Mesenchymal stem cell (in vitro differentiated cells and primary cell): ENCODE measurements around the gene PAGE2B. TPM values are rescaled to one million over a fixed set of nuclear protein-coding genes. Genes with fewer than 3 reads are reported as not detected.

Source experiments
- DNase-seq: peaks from one replicate; pipeline ENCODE4 v3.0.0-alpha.2; 2013
- H2AFZ ChIP-seq: one replicate; pipeline ENCODE4 v1.6.1; 2013; ENCODE audit warnings: low read depth, mild to moderate bottlenecking, control low read depth, inconsistent platforms, low read length, moderate library complexity
- H2AK5ac ChIP-seq: 2 replicates; pipeline ENCODE4 v1.6.1; 2013; ENCODE audit warnings: low read length, moderate library complexity, mild to moderate bottlenecking, inconsistent platforms; ENCODE audit not compliant: severe bottlenecking
- H2BK120ac ChIP-seq: one replicate; pipeline ENCODE4 v1.6.1; 2013; ENCODE audit warnings: low read depth, mild to moderate bottlenecking, inconsistent platforms, low read length, moderate library complexity
- H2BK12ac ChIP-seq, 2 experiments: one replicate each; pipeline ENCODE4 v1.6.1; 2013; ENCODE audit warnings: inconsistent platforms in 2 of 2, low read length in 2 of 2, mild to moderate bottlenecking in 2 of 2, moderate library complexity in 2 of 2, control low read depth in 1 of 2
- H2BK15ac ChIP-seq: one replicate; pipeline ENCODE4 v1.6.1; 2013; ENCODE audit warnings: mild to moderate bottlenecking, low read depth, inconsistent platforms; ENCODE audit not compliant: poor library complexity, severe bottlenecking
- H2BK5ac ChIP-seq: 2 replicates; pipeline ENCODE4 v1.6.1; 2013; ENCODE audit warnings: low read depth, mild to moderate bottlenecking, low read length, control low read depth, inconsistent platforms; ENCODE audit not compliant: poor library complexity, severe bottlenecking
- H3K14ac ChIP-seq, 2 experiments: one replicate each; pipeline ENCODE4 v1.6.1; 2013; ENCODE audit warnings: inconsistent platforms in 2 of 2, low read length in 2 of 2, control low read depth in 1 of 2, mild to moderate bottlenecking in 1 of 2, moderate library complexity in 1 of 2
- H3K18ac ChIP-seq, 2 experiments: one replicate each; pipeline ENCODE4 v1.6.1; 2013; ENCODE audit warnings: inconsistent platforms in 2 of 2, low read length in 2 of 2, control low read depth in 1 of 2, low read depth in 1 of 2, mild to moderate bottlenecking in 1 of 2
- H3K23ac ChIP-seq, 2 experiments: one replicate each; pipeline ENCODE4 v1.6.1; 2013; ENCODE audit warnings: inconsistent platforms in 2 of 2, low read length in 2 of 2, mild to moderate bottlenecking in 2 of 2, moderate library complexity in 2 of 2, control low read depth in 1 of 2
- H3K27ac ChIP-seq: 2 replicates; pipeline ENCODE4 v1.5.1; 2013; ENCODE audit warnings: mild to moderate bottlenecking, moderate library complexity, low read length, control low read depth, inconsistent platforms; ENCODE audit not compliant: poor library complexity, severe bottlenecking
- H3K27me3 ChIP-seq, 2 experiments: 2 replicates each; pipeline versions ENCODE4 v1.6.1 to v1.7.0; 2013; ENCODE audit warnings: low read length in 2 of 2, mild to moderate bottlenecking in 2 of 2, moderate library complexity in 2 of 2, control low read depth in 1 of 2, inconsistent platforms in 1 of 2; ENCODE audit not compliant: control insufficient read depth in 1 of 2, insufficient read depth in 1 of 2
- H3K36me3 ChIP-seq, 2 experiments: 2 replicates each; pipeline versions ENCODE4 v1.6.1 to v1.7.0; 2013; ENCODE audit warnings: low read length in 2 of 2, control low read depth in 1 of 2, inconsistent platforms in 1 of 2, low read depth in 1 of 2, mild to moderate bottlenecking in 1 of 2; ENCODE audit not compliant: insufficient read depth in 2 of 2, control insufficient read depth in 1 of 2
- H3K4ac ChIP-seq, 2 experiments: one replicate each; pipeline ENCODE4 v1.6.1; 2013; ENCODE audit warnings: inconsistent platforms in 2 of 2, low read length in 2 of 2, mild to moderate bottlenecking in 2 of 2, moderate library complexity in 2 of 2, control low read depth in 1 of 2, low read depth in 1 of 2
- H3K4me1 ChIP-seq: 2 replicates; pipeline ENCODE4 v1.6.1; 2013; ENCODE audit warnings: low read depth, low read length, control low read depth; ENCODE audit not compliant: control insufficient read depth, insufficient read depth
- H3K4me2 ChIP-seq: 2 replicates; pipeline ENCODE4 v1.6.1; 2013; ENCODE audit warnings: low read length, mild to moderate bottlenecking, inconsistent platforms; ENCODE audit not compliant: poor library complexity, severe bottlenecking
- H3K4me3 ChIP-seq, 2 experiments: 2 replicates each; pipeline versions ENCODE4 v1.5.1 to v1.7.0; 2013; ENCODE audit warnings: low read length in 2 of 2, mild to moderate bottlenecking in 2 of 2, control low read depth in 1 of 2, low read depth in 1 of 2; ENCODE audit not compliant: insufficient read depth in 1 of 2
- H3K79me1 ChIP-seq: replicated peaks from 2 replicates; pipeline ENCODE4 v1.6.1; 2013; ENCODE audit warnings: mild to moderate bottlenecking, control low read depth, low read length, inconsistent platforms; ENCODE audit not compliant: poor library complexity, severe bottlenecking
- H3K9ac ChIP-seq: 2 replicates; pipeline ENCODE4 v1.7.0; 2013; ENCODE audit warnings: mild to moderate bottlenecking, low read length, moderate library complexity
- H3K9me3 ChIP-seq: 2 replicates; pipeline ENCODE4 v1.7.0; 2013; ENCODE audit warnings: mild to moderate bottlenecking, low read length; ENCODE audit not compliant: control insufficient read depth
- H4K8ac ChIP-seq: one replicate; pipeline ENCODE4 v1.6.1; 2013; ENCODE audit warnings: inconsistent platforms, mild to moderate bottlenecking, low read length, moderate library complexity
- H4K91ac ChIP-seq: one replicate; pipeline ENCODE4 v1.6.1; 2013; ENCODE audit warnings: mild to moderate bottlenecking, low read length, inconsistent platforms
- WGBS: methylation state at CpG from one replicate; pipeline ENCODE4 v1.1.7; 2013; ENCODE audit warnings: mixed read lengths; 5-methylcytosine and 5-hydroxymethylcytosine counted together
- polyA plus RNA-seq, 2 experiments: library from polyadenylated mRNA; stranded (reverse); fragments of 200-250 nt; gene quantifications; one replicate each; pipeline ENCODE4 v1.2.3, GENCODE V29; 2013

PAGE2B gene, protein sequence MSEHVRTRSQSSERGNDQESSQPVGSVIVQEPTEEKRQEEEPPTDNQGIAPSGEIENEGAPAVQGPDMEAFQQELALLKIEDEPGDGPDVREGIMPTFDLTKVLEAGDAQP
- not detected for polyA plus RNA-seq (2013, experiment 1 of 2)
- polyA plus RNA-seq (2013, experiment 2 of 2): not detected

- 97% methylated on average over 34 of the region's 36 CpGs for WGBS
- Histone ChIP-seq H3K4ac (no peak within 1 kb of the TSS), H3K9ac (no peak within 1 kb of the TSS), H3K9me3 (no peaks in the 10 kb centered on the region), H3K4me2 (no peak within 1 kb of the TSS), H2BK5ac (no peak within 1 kb of the TSS), H3K23ac (no peak within 1 kb of the TSS), H2AK5ac (no peak within 1 kb of the TSS), H3K27me3 (peaks cover 0 to 7% of the 10 kb centered on the region in 2 experiments), H3K4me1 (no peaks in the 10 kb centered on the region), H2AFZ (no peak within 1 kb of the TSS), H2BK120ac (no peak within 1 kb of the TSS), H4K8ac (no peak within 1 kb of the TSS), H3K18ac (no peak within 1 kb of the TSS), H2BK12ac (no peak within 1 kb of the TSS), H4K91ac (no peak within 1 kb of the TSS), H3K27ac (no peak within 1 kb of the TSS), H3K36me3 (no peaks in the 10 kb centered on the region), H3K4me3 (no peak within 1 kb of the TSS), H3K14ac (no peak within 1 kb of the TSS), H2BK15ac (no peak within 1 kb of the TSS), H3K79me1 (no peaks in the 10 kb centered on the region)
- no peak for DNase-seq
These were observed at the start of gene PAGE2B for GRCh38 chrX:55074851-55075467. PAGE2B (plus strand) TSS chrX:55075030; CDS start chrX:55076042, 1,012 bp downstream.

DNA sequence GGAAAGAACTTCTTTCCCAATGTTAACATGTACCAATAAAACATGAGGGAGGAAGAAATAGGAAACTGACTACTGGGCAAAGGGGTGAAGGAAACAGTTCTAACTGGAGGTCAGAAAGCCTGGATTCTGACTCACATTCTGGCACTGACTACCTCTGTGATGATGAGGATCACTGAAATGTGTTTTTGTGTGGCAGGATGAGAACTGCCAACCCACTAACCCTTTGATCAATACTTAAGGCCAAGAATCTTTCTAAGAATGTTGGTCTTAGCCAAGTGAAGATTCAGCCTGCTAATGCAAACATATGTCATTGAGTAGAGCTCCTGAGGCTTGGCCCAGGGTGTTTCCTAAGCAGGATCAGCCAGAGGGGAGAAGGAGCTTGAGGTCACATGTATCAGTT, 48.7 kb upstream of the PAGE2B start:
- Histone ChIP-seq H4K91ac (no peak overlapping the region), H3K23ac (no peak overlapping the region), H3K27me3 (peaks cover 0 to 38% of the 10 kb centered on the region in 2 experiments), H3K18ac (no peak overlapping the region), H4K8ac (no peak overlapping the region), H2AFZ (no peak overlapping the region), H2AK5ac (no peak overlapping the region), H2BK120ac (no peak overlapping the region), H3K9ac (no peak overlapping the region), H3K4me2 (no peak overlapping the region), H2BK12ac (no peak overlapping the region), H2BK15ac (no peak overlapping the region), H3K79me1 (no peaks in the 10 kb centered on the region), H3K14ac (no peak overlapping the region), H3K27ac (no peak overlapping the region), H3K4me3 (no peak overlapping the region), H3K36me3 (no peaks in the 10 kb centered on the region), H3K9me3 (no peaks in the 10 kb centered on the region), H3K4ac (no peak overlapping the region), H2BK5ac (no peak overlapping the region), H3K4me1 (no peaks in the 10 kb centered on the region)
- DNase-seq: no peak

DNA sequence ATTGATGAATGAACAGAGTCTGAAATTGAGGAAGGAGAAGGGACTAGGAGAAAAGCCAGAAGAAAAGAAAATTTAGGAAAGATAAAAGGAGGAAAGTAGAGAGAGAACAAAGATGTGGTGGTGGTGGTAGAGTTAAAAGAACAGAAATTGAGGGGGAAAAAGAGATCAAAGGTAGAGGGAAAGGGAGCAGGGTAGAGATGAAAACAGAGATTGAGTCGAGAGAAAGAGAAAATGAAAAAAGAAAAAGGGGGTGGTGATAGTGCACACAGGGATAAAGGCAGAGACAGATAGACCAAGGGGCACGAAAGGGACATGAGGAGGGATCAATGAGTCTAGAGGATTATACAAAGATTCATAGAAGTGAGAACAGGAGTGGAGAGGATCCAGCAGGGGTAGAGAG, 48.0 kb upstream of the PAGE2B start:
- H3K27me3 ChIP-seq: peaks cover 0 to 36% of the 10 kb centered on the region in 2 experiments
- H3K27ac ChIP-seq: no peak overlapping the region
- DNase-seq: no peak
- H3K4me3 ChIP-seq: no peak overlapping the region
- H3K4me1 ChIP-seq: no peaks in the 10 kb centered on the region
- no peak overlapping the region for H2BK12ac ChIP-seq
- H3K4me2 ChIP-seq: no peak overlapping the region
- 70% methylated on average over 2 of the region's 2 CpGs for WGBS
- H2BK120ac ChIP-seq: no peak overlapping the region
- H3K36me3 ChIP-seq: no peaks in the 10 kb centered on the region
- no peak overlapping the region for H2BK15ac ChIP-seq
- no peaks in the 10 kb centered on the region for H3K79me1 ChIP-seq
- no peak overlapping the region for H4K8ac ChIP-seq
- no peak overlapping the region for H3K18ac ChIP-seq
- no peak overlapping the region for H2AK5ac ChIP-seq
- no peak overlapping the region for H2BK5ac ChIP-seq
- no peak overlapping the region for H3K9ac ChIP-seq
- H4K91ac ChIP-seq: no peak overlapping the region
- no peak overlapping the region for H3K14ac ChIP-seq
- H2AFZ ChIP-seq: no peak overlapping the region
- H3K4ac ChIP-seq: no peak overlapping the region
- no peak overlapping the region for H3K23ac ChIP-seq
- H3K9me3 ChIP-seq: no peaks in the 10 kb centered on the region

- Histone ChIP-seq H3K14ac (no peak overlapping the region), H3K9ac (no peak overlapping the region), H2BK120ac (no peak overlapping the region), H3K36me3 (no peaks in the 10 kb centered on the region), H2BK5ac (no peak overlapping the region), H3K4me1 (no peaks in the 10 kb centered on the region), H3K9me3 (no peaks in the 10 kb centered on the region), H4K8ac (no peak overlapping the region), H3K18ac (no peak overlapping the region), H2BK12ac (no peak overlapping the region), H3K27me3 (peaks cover 0 to 44% of the 10 kb centered on the region in 2 experiments), H4K91ac (no peak overlapping the region), H2BK15ac (no peak overlapping the region), H3K23ac (no peak overlapping the region), H3K4me2 (no peak overlapping the region), H3K79me1 (no peaks in the 10 kb centered on the region), H2AK5ac (no peak overlapping the region), H3K4me3 (no peak overlapping the region), H2AFZ (no peak overlapping the region), H3K4ac (no peak overlapping the region), H3K27ac (no peak overlapping the region)
- 72% methylated on average over 2 of the region's 4 CpGs for WGBS
- no peak for DNase-seq
These were observed 46.8 kb upstream of the PAGE2B start for GRCh38 chrX:55028040-55028439.
